SW 1271 (cell line): ENCODE results near the gene AMER2.

Source experiments
- DNase-seq, 2 experiments: peaks; one replicate each; lab custom pipeline; 2025; lab: John Stamatoyannopoulos, UW

The AMER2 gene

GRCh38 chr13:25149711-25150110 is 22.4 kb downstream of the AMER2 start:
- DNase-seq = no peak

- no peak for DNase-seq
These were observed 23.7 kb downstream of the AMER2 start for GRCh38 chr13:25148402-25148771.

- no peak for DNase-seq
These were observed 24.3 kb downstream of the AMER2 start for GRCh38 chr13:25147638-25148401.

- no peak for DNase-seq
These were observed 28.4 kb downstream of the AMER2 start for GRCh38 chr13:25143706-25144105.

- no peak for DNase-seq
These were observed 31.0 kb downstream of the AMER2 start for GRCh38 chr13:25141042-25141441.

- DNase-seq = no peak
These were observed 34.3 kb downstream of the AMER2 start for GRCh38 chr13:25137788-25138115.

- no peak for DNase-seq
These were observed 35.0 kb downstream of the AMER2 start for GRCh38 chr13:25136880-25137787.

- DNase-seq = no peak
These were observed 36.2 kb downstream of the AMER2 start for GRCh38 chr13:25135896-25136295.

- no peak for DNase-seq
These were observed 39.2 kb downstream of the AMER2 start for GRCh38 chr13:25132751-25133390.

- DNase-seq = no peak
These were observed 40.1 kb downstream of the AMER2 start for GRCh38 chr13:25131881-25132420.

GRCh38 chr13:25130944-25131343 is 41.1 kb downstream of the AMER2 start:
- no peak for DNase-seq

GRCh38 chr13:25118378-25118905 is 53.6 kb downstream of the AMER2 start:
- no peak for DNase-seq

GRCh38 chr13:25117312-25117711 is 54.8 kb downstream of the AMER2 start:
- DNase-seq = no peak

GRCh38 chr13:25116044-25116443 is 56.0 kb downstream of the AMER2 start:
- DNase-seq = no peak

GRCh38 chr13:25114220-25114619 is 57.9 kb downstream of the AMER2 start:
- peak; percentile 40 to 60 for DNase-seq

- DNase-seq = no peak
These were observed 59.3 kb downstream of the AMER2 start for GRCh38 chr13:25112695-25113255.
